OCI-LY1 (cell line): Measurements from ENCODE around the gene CD46.

Experiments used
- CTCF ChIP-seq: fragments of 200-600 bp; sonication (generic), shearing (Covaris generic); IDR thresholded peaks from 2 replicates; pipeline ENCODE4 v1.5.1; 2017; ENCODE audit warnings: mild to moderate bottlenecking, antibody characterized with exemption, low read length, moderate library complexity, mixed read lengths
- EZH2 ChIP-seq: fragments of 200-600 bp; sonication (generic), shearing (Covaris generic); IDR thresholded peaks from 2 replicates; pipeline ENCODE4 v1.8.0; 2017; ENCODE audit warnings: borderline replicate concordance, mixed run types, mild to moderate bottlenecking, antibody characterized with exemption, low read length, moderate library complexity, mixed read lengths

- TF ChIP-seq CTCF (no peak), EZH2 (no peak)
Measured at GRCh38 chr1:207752456-207752998, 673 bp downstream of the CD46 start.
